Loucy (cell line): ENCODE measurements around the gene CTU1.

Source experiments
- H2AFZ ChIP-seq: fragments of 200-600 bp; sonication (generic); 2 replicates; pipeline ENCODE4 v1.6.0; 2016; ENCODE audit warnings: antibody characterized with exemption, mild to moderate bottlenecking, low read length, moderate library complexity
- H3F3A ChIP-seq: fragments of 200-600 bp; 2 replicates; pipeline ENCODE4 v1.6.0; 2016; ENCODE audit warnings: antibody characterized with exemption, low read depth, mild to moderate bottlenecking
- H3K27me3 ChIP-seq: fragments of 200-600 bp; sonication (generic); 2 replicates; pipeline ENCODE4 v1.6.1; 2014; ENCODE audit warnings: low read length, mild to moderate bottlenecking; ENCODE audit not compliant: insufficient read depth, poor library complexity, severe bottlenecking
- H3K36me3 ChIP-seq: fragments of 200-600 bp; sonication (generic); 2 replicates; pipeline ENCODE4 v1.6.1; 2016; ENCODE audit warnings: low read length; ENCODE audit not compliant: insufficient read depth
- H3K4me1 ChIP-seq: fragments of 200-600 bp; sonication (generic); 2 replicates; pipeline ENCODE4 v1.5.1; 2014; ENCODE audit warnings: low read length, mild to moderate bottlenecking; ENCODE audit not compliant: insufficient read depth, poor library complexity, severe bottlenecking
- H3K4me2 ChIP-seq: fragments of 200-600 bp; sonication (generic); 2 replicates; pipeline ENCODE4 v1.6.0; 2014; ENCODE audit warnings: antibody characterized with exemption, low read length, low read depth, mild to moderate bottlenecking; ENCODE audit not compliant: poor library complexity, severe bottlenecking
- H3K4me3 ChIP-seq: fragments of 200-600 bp; sonication (generic); 2 replicates; pipeline ENCODE4 v1.5.1; 2014; ENCODE audit warnings: low read length, mild to moderate bottlenecking, mixed read lengths; ENCODE audit not compliant: poor library complexity, severe bottlenecking
- H3K79me2 ChIP-seq: fragments of 200-600 bp; sonication (generic); 2 replicates; pipeline ENCODE4 v1.6.1; 2014; ENCODE audit warnings: low read length; ENCODE audit not compliant: insufficient read depth
- H3K9ac ChIP-seq: fragments of 200-600 bp; sonication (generic); 2 replicates; pipeline ENCODE4 v1.6.0; 2014; ENCODE audit warnings: mild to moderate bottlenecking, low read depth, low read length, moderate library complexity; ENCODE audit not compliant: poor library complexity, severe bottlenecking
- H3K9me2 ChIP-seq: fragments of 200-600 bp; sonication (generic); replicated peaks from 2 replicates; pipeline ENCODE4 v1.6.1; 2016; ENCODE audit warnings: low read depth, low read length, mixed read lengths
- H3K9me3 ChIP-seq: fragments of 200-600 bp; sonication (generic); 2 replicates; pipeline ENCODE4 v1.6.1; 2014; ENCODE audit warnings: mild to moderate bottlenecking, antibody characterized with exemption, low read length, low read depth; ENCODE audit not compliant: insufficient read depth
- H4K20me1 ChIP-seq: fragments of 200-600 bp; sonication (generic); 2 replicates; pipeline ENCODE4 v1.6.0; 2014; ENCODE audit warnings: antibody characterized with exemption, low read length, mild to moderate bottlenecking; ENCODE audit not compliant: insufficient read depth, poor library complexity, severe bottlenecking
- CTCF ChIP-seq: fragments of 200-600 bp; sonication (generic); conservative IDR thresholded peaks from 2 replicates; pipeline ENCODE4 v1.5.1; 2014; ENCODE audit warnings: mild to moderate bottlenecking, antibody characterized with exemption, low read length
- EZH2phosphoT487 ChIP-seq: fragments of 200-600 bp; IDR thresholded peaks from 2 replicates; pipeline ENCODE4 v1.6.1; 2018; ENCODE audit warnings: antibody characterized with exemption, mild to moderate bottlenecking, moderate library complexity, borderline replicate concordance

The CTU1 gene

GRCh38 chr19:51055866-51056265 lies 52.3 kb downstream of the CTU1 start:
- no peaks in the 10 kb centered on the region for H3K27me3 ChIP-seq
- H2AFZ ChIP-seq, result no peak overlapping the region
- H3K36me3 ChIP-seq, result no peaks in the 10 kb centered on the region
- TF ChIP-seq EZH2phosphoT487 (no peak), CTCF (no peak)
- H3K9ac ChIP-seq, result no peak overlapping the region
- H3F3A ChIP-seq, result no peaks in the 10 kb centered on the region
- no peaks in the 10 kb centered on the region for H3K4me1 ChIP-seq
- H3K79me2 ChIP-seq, result no peaks in the 10 kb centered on the region
- H3K4me3 ChIP-seq, result no peak overlapping the region
- no peak overlapping the region for H3K4me2 ChIP-seq
- no peaks in the 10 kb centered on the region for H3K9me3 ChIP-seq
- no peaks in the 10 kb centered on the region for H3K9me2 ChIP-seq
- no peaks in the 10 kb centered on the region for H4K20me1 ChIP-seq
